ENCODE measurements around the gene PPDPF. TPM values are rescaled to one million over a fixed set of nuclear protein-coding genes. Genes with fewer than 3 reads are reported as not detected.
A peak's percentile ranks its signal among the peaks of the same experiment; 100 is the strongest.

The PPDPF gene
- total RNA-seq, 1 experiment from 2014 or later, result 149 TPM

DNA sequence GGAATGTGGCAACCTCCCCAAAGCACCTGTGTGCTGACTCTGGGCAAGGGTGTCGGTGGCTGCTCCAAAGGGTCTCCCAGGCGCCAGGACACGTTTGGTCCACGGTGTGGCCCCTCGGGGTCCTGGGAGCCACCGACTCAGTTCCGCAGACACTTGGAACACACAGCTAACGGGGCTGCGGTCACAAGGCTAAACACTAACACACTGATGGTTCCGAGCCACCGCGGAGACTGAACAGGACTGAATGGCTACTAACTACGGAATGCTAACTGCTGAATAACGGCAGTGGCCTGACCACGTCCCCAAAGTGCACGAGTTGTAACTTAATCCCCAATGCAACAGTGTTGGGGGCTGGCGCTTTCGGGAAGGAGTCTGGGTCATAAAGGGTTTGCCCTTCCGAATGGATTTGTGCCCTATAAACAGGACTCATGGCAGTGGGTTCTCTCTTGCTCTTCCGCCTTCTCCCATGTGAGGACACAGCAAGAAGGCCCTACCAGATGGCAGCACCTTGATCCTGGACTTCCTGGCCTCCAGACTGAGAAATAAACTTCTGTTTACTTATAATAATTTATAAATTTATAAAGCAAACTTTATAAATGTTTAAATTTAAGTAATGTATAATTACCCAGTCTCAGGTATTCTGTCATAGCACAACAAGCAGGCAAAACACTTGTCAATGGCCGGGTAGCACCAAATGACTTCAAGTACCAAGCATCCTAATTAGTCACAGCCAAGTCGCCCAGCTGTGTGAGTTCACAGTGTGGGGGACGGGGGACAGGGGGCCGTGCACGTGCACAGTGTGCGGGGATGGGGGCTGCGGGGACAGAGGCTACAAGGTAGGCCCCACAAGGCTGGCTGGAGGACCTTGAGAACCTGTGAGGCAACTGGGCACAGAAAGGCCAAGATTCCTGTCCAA lies 19.4 kb upstream of the PPDPF start:
- no peak overlapping the region for H4K91ac ChIP-seq (ENCODE audit: insufficient read length, low read depth, low read length)
- H2BK120ac ChIP-seq (ENCODE audit: low read depth, low read length, poor library complexity, severe bottlenecking), result no peak overlapping the region
- no peaks in the 10 kb centered on the region for H3K79me2 ChIP-seq (ENCODE audit: insufficient read depth, low read length)
- no peaks in the 10 kb centered on the region for H3K4me1 ChIP-seq (ENCODE audit: insufficient read depth, low read length)
- H3K4ac ChIP-seq (ENCODE audit: low read depth, low read length), result no peak overlapping the region
- H4K8ac ChIP-seq (replicated peaks; ENCODE audit: insufficient read length, low read depth, low read length), result no peak overlapping the region
- H3K4me1 Mint-ChIP-seq, result peaks cover 3 to 9% of the 10 kb centered on the region in 2 experiments; a peak in 3 of 4 replicates
- H3K9ac ChIP-seq (ENCODE audit: extremely low read depth, insufficient read length, low read length), result no peak overlapping the region
- no peak for DNase-seq
- H3K18ac ChIP-seq (ENCODE audit: insufficient read length, low read depth, low read length), result no peak overlapping the region
- H2BK5ac ChIP-seq (ENCODE audit: insufficient read length, low read length), result no peak overlapping the region
- H4K5ac ChIP-seq (ENCODE audit: insufficient read length, low read depth, low read length), result no peak overlapping the region
- no peak overlapping the region for H3K27ac ChIP-seq (ENCODE audit: insufficient read length, low read depth, low read length)
- TF ChIP-seq CTCF (conservative IDR thresholded peaks at IDR 0.05), result no peak
- H2BK20ac ChIP-seq (ENCODE audit: low read depth, low read length, poor library complexity, severe bottlenecking), result no peak overlapping the region
- no peak overlapping the region for H3T11ph ChIP-seq (ENCODE audit: low read length)
- H3K23ac ChIP-seq (ENCODE audit: insufficient read length, low read depth, low read length), result no peak overlapping the region
- H3K27me3 Mint-ChIP-seq (ENCODE audit: low read depth), result peaks cover 70% of the 10 kb centered on the region
- H2AFZ ChIP-seq (ENCODE audit: low read length), result no peak overlapping the region
- H3K79me1 ChIP-seq (ENCODE audit: insufficient read depth, low read depth, low read length, poor library complexity, severe bottlenecking), result no peaks in the 10 kb centered on the region
- no peak overlapping the region for H3K4me2 ChIP-seq (ENCODE audit: insufficient read depth, insufficient read length, low read length)
- H3K9me3 Mint-ChIP-seq, result peaks cover 0 to 8% of the 10 kb centered on the region in 2 experiments; a peak in 2 of 5 replicates
- peak overlapping the region; percentile 24 to 72; a peak in 4 of 5 replicates for H3K4me3 Mint-ChIP-seq
- no CpG with 5 or more reads among the region's 27 CpGs for WGBS (ENCODE audit: extremely low coverage, insufficient read length, low lambda C conversion rate)
- no peaks in the 10 kb centered on the region for H3K9me3 ChIP-seq (ENCODE audit: control insufficient read depth, low read depth, low read length)
- no peak overlapping the region for H3K14ac ChIP-seq (ENCODE audit: insufficient read depth, low read length)
- H4K20me1 ChIP-seq (ENCODE audit: control insufficient read depth, insufficient read depth, insufficient read length), result peaks cover 2% of the 10 kb centered on the region
- H2AK5ac ChIP-seq (ENCODE audit: insufficient read length, low read length), result no peak overlapping the region
- H3K36me3 Mint-ChIP-seq (ENCODE audit: insufficient read depth in 1 of 3, low read depth in 3 of 3), result peaks cover 0 to 7% (median 0%) of the 10 kb centered on the region in 3 experiments; a peak in 1 of 7 replicates
- peaks cover 4% of the 10 kb centered on the region; the same call in 1 of the 2 replicates for H3K27me3 ChIP-seq (ENCODE audit: insufficient read depth, low read length)
- peak overlapping the region in 1 of 3 experiments; percentile 82; a peak in 1 of 7 replicates for H3K27ac Mint-ChIP-seq
- H2BK12ac ChIP-seq (ENCODE audit: insufficient read length, low read depth, low read length), result no peak overlapping the region
- no peak overlapping the region for H3K56ac ChIP-seq (ENCODE audit: insufficient read length, low read depth, low read length)
- no peak overlapping the region for H2BK15ac ChIP-seq (ENCODE audit: low read depth, low read length)
- peaks cover 5% of the 10 kb centered on the region for H3K23me2 ChIP-seq (ENCODE audit: insufficient read length, low read depth, low read length, poor library complexity, severe bottlenecking)
